ENCODE results near the gene RNF20. TPM values are rescaled to one million over a fixed set of nuclear protein-coding genes. Genes with fewer than 3 reads are reported as not detected.

Gene RNF20
- total and polyA plus RNA-seq, 10 of the 15 experiments (the other 5 are each of a cell fraction or from before 2014, with no cell fraction given): 7.5 to 38.9 (median 26.7) TPM

DNA sequence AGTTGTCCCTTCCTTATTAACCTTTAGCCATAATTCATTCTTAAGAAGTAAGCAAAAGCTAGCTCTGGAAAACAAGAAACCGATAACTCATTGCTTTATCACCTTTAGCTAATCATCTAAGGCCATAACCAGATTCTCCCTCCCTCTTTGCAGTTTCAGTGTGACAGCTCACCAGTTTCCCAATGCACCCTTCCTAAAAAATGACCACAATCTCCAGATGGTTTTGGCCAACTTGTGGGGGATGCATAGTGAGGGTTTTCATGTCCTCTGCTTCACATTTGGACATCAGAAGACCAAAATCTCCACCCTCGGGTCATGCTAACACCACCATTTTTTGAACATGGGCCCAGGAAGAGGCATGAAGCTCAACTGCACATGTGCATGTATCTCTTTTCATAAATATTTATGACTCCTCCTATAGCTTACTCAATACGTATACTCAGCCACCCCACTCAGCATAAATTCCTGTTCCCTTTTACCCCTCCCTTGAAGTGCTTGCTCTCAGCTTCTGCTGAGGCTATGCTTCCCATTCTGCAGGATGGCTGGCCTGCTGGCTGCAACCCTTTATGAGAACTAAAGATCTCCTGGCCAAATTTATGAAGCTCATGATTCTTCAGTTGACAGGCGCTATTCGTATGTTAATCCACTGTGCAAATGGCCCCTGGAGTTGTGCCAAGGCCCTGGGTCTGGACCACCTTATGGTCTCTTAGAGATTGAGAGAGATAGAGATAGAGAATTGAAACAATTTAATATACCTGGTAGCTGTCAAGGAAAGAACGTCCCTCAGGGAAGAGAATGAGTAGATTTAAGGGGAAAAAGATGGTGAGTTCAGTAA lies 46.3 kb downstream of the RNF20 start:
- Histone ChIP-seq H3K36me3 (ENCODE audit: control insufficient read depth in 2 of 2, insufficient read depth in 2 of 2, low read length in 1 of 2) (no peaks in the 10 kb centered on the region), H3K27me3 (replicated peaks in 1 of 2; ENCODE audit: control insufficient read depth in 2 of 2, insufficient read depth in 2 of 2, low read length in 1 of 2) (no peaks in the 10 kb centered on the region), H3K27ac (ENCODE audit: control insufficient read depth, insufficient read depth) (no peak overlapping the region), H2AFZ (ENCODE audit: control insufficient read depth, low read depth, low read length) (no peak overlapping the region), H3K4me2 (ENCODE audit: control insufficient read depth, insufficient read depth) (no peak overlapping the region), H3K4me1 (ENCODE audit: control insufficient read depth, insufficient read depth, low read length) (no peaks in the 10 kb centered on the region), H3K4me3 (no peak overlapping the region), H3K79me2 (ENCODE audit: control insufficient read depth, insufficient read depth, low read length) (no peaks in the 10 kb centered on the region), H3K9ac (ENCODE audit: control insufficient read depth, insufficient read depth, low read length) (no peak overlapping the region), H3K9me3 (replicated peaks; ENCODE audit: control insufficient read depth, insufficient read depth, low read length) (no peaks in the 10 kb centered on the region), H4K20me1 (ENCODE audit: control insufficient read depth, insufficient read depth) (no peaks in the 10 kb centered on the region)
- ChIA-PET POLR2A (no interaction called here), CTCF (interaction anchor here (0.8 to 1.5 kb wide), 3 partner anchors 13 to 21 kb away, joined by 3 to 5 read pairs (median 3); no protein-coding TSS in a partner anchor), SMC1A (ENCODE audit: uncharacterized antibody, unreplicated experiment) (no interaction called here), RAD21 (ENCODE audit: unreplicated experiment) (no interaction called here)
- TF ChIP-seq BHLHE40 (IDR thresholded peaks at IDR 0.05; ENCODE audit: borderline replicate concordance in 1 of 2, low read depth in 2 of 2, low read length in 1 of 2) (no peak), MTA3 (IDR thresholded peaks at IDR 0.05; ENCODE audit: borderline replicate concordance, low read length) (no peak), POU2F2 (IDR thresholded peaks at IDR 0.05; ENCODE audit: borderline replicate concordance, low read depth, low read length) (no peak), TCF3 (IDR thresholded peaks at IDR 0.05; ENCODE audit: borderline replicate concordance, insufficient read depth, low read depth, low read length) (no peak), HCFC1 (IDR thresholded peaks at IDR 0.05; ENCODE audit: low read length) (no peak), BMI1 (IDR thresholded peaks at IDR 0.05; ENCODE audit: borderline replicate concordance) (no peak), SP1 (IDR thresholded peaks at IDR 0.05; ENCODE audit: low read depth, low read length) (no peak)
- FAIRE-seq (no peak), ATAC-seq (no peak), DNase-seq (ENCODE audit: low read depth, low spot score) (no peak)
- in situ Hi-C loops (cut with MboI): no loop called here
- intact Hi-C loops (cut with micrococcal nuclease; ENCODE audit: unreplicated experiment): no loop called here
- 83% methylated on average over 6 of the region's 6 CpGs for WGBS (ENCODE audit: insufficient coverage, insufficient replicate concordance, low lambda C conversion rate, missing lambda C conversion rate)
- no TSS peak for BruUV-seq (replicated peaks)

DNA sequence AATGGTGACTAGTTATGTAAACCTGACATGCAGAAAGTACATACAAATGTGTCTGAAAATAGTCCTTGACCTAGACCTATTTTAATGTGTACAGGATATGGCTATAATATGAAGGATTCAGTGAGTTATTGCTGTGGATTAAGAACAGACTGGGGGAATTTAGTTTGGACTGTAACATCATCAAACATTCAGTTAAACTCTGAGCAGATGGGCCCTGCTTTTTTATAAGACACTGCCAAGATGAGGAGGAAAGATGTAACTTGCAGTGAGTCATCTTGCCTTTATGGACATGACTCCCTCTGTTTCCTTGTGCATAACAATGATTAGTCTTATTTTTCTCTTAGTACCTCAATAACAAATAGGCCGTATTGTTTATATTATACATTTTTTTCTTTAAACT lies 48.9 kb downstream of the RNF20 start:
- CTCF ChIA-PET: no interaction called here
- DNase-seq (ENCODE audit: low read depth, low spot score): no peak
- RAD21 ChIA-PET (ENCODE audit: unreplicated experiment): no interaction called here
- Histone ChIP-seq H2AFZ (ENCODE audit: control insufficient read depth, low read depth, low read length) (no peak overlapping the region), H3K4me3 (no peak overlapping the region), H3K79me2 (ENCODE audit: control insufficient read depth, insufficient read depth, low read length) (no peaks in the 10 kb centered on the region), H3K9ac (ENCODE audit: control insufficient read depth, insufficient read depth, low read length) (no peak overlapping the region), H3K4me1 (ENCODE audit: control insufficient read depth, insufficient read depth, low read length) (no peaks in the 10 kb centered on the region; the same call in 1 of the 2 replicates), H3K9me3 (replicated peaks; ENCODE audit: control insufficient read depth, insufficient read depth, low read length) (no peaks in the 10 kb centered on the region), H4K20me1 (ENCODE audit: control insufficient read depth, insufficient read depth) (no peaks in the 10 kb centered on the region), H3K27ac (ENCODE audit: control insufficient read depth, insufficient read depth) (no peak overlapping the region), H3K36me3 (ENCODE audit: control insufficient read depth in 2 of 2, insufficient read depth in 2 of 2, low read length in 1 of 2) (no peaks in the 10 kb centered on the region), H3K27me3 (replicated peaks in 1 of 2; ENCODE audit: control insufficient read depth in 2 of 2, insufficient read depth in 2 of 2, low read length in 1 of 2) (no peaks in the 10 kb centered on the region), H3K4me2 (ENCODE audit: control insufficient read depth, insufficient read depth) (no peak overlapping the region)
- 65% methylated on average over 1 of the region's 1 CpG for WGBS (ENCODE audit: insufficient coverage, insufficient replicate concordance, low lambda C conversion rate, missing lambda C conversion rate)
- POLR2A ChIA-PET: no interaction called here
- TF ChIP-seq JUND (IDR thresholded peaks at IDR 0.05; ENCODE audit: low read depth, low read length) (no peak), NR2F1 (conservative IDR thresholded peaks at IDR 0.05) (no peak), HCFC1 (IDR thresholded peaks at IDR 0.05; ENCODE audit: low read length) (no peak), FOS (IDR thresholded peaks at IDR 0.05; ENCODE audit: borderline replicate concordance, extremely low read depth, insufficient read length) (no peak)
- TF ChIP-seq, protein P1, sequence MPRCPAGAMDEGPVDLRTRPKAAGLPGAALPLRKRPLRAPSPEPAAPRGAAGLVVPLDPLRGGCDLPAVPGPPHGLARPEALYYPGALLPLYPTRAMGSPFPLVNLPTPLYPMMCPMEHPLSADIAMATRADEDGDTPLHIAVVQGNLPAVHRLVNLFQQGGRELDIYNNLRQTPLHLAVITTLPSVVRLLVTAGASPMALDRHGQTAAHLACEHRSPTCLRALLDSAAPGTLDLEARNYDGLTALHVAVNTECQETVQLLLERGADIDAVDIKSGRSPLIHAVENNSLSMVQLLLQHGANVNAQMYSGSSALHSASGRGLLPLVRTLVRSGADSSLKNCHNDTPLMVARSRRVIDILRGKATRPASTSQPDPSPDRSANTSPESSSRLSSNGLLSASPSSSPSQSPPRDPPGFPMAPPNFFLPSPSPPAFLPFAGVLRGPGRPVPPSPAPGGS (IDR thresholded peaks at IDR 0.05; ENCODE audit: borderline replicate concordance, insufficient read depth, low read depth, low read length, poor library complexity, severe bottlenecking): no peak
- SMC1A ChIA-PET (ENCODE audit: uncharacterized antibody, unreplicated experiment): no interaction called here
- no peak for ATAC-seq
- no TSS peak for BruUV-seq (replicated peaks)
- intact Hi-C loops (cut with micrococcal nuclease; ENCODE audit: unreplicated experiment) (no loop called here), in situ Hi-C loops (cut with MboI) (no loop called here)
- no peak for FAIRE-seq

All from GM12878 (cell line).